KMS-11 (cell line): ENCODE results near the gene PAH.

Experiments used
- H2AFZ ChIP-seq: fragments of 200-600 bp; sonication (generic); 2 replicates; pipeline ENCODE4 v1.6.1; 2016; ENCODE audit warnings: antibody characterized with exemption, mixed run types, low read depth
- H3K27ac ChIP-seq: fragments of 200-600 bp; sonication (generic); 2 replicates; pipeline ENCODE4 v1.6.1; 2016; ENCODE audit warnings: mild to moderate bottlenecking, mixed run types
- H3K27me3 ChIP-seq: fragments of 200-600 bp; sonication (generic); 2 replicates; pipeline ENCODE4 v1.6.1; 2017; ENCODE audit warnings: mild to moderate bottlenecking, low read depth, mixed run types, moderate library complexity; ENCODE audit not compliant: insufficient read depth
- H3K36me3 ChIP-seq: fragments of 200-600 bp; sonication (generic); 2 replicates; pipeline ENCODE4 v1.6.1; 2017; ENCODE audit warnings: mild to moderate bottlenecking, mixed run types; ENCODE audit not compliant: insufficient read depth
- H3K4me1 ChIP-seq: fragments of 200-600 bp; sonication (generic); 2 replicates; pipeline ENCODE4 v1.6.1; 2016; ENCODE audit warnings: mild to moderate bottlenecking, low read depth, mixed run types; ENCODE audit not compliant: poor library complexity, severe bottlenecking
- H3K4me2 ChIP-seq: fragments of 200-600 bp; sonication (generic); 2 replicates; pipeline ENCODE4 v1.7.0; 2016; ENCODE audit warnings: mild to moderate bottlenecking, mixed run types
- H3K4me3 ChIP-seq: fragments of 200-600 bp; sonication (generic); IDR thresholded peaks from 2 replicates; pipeline ENCODE4 v1.6.1; 2017; ENCODE audit warnings: low read depth, low read length, mixed read lengths; ENCODE audit not compliant: insufficient read depth
- H3K79me2 ChIP-seq: fragments of 200-600 bp; sonication (generic); 2 replicates; pipeline ENCODE4 v1.6.1; 2016; ENCODE audit warnings: low read depth, mixed run types; ENCODE audit not compliant: insufficient read depth
- H3K9ac ChIP-seq: fragments of 200-600 bp; sonication (generic); 2 replicates; pipeline ENCODE4 v1.6.1; 2016; ENCODE audit warnings: mild to moderate bottlenecking, mixed run types
- H4K20me1 ChIP-seq: fragments of 200-600 bp; sonication (generic); 2 replicates; pipeline ENCODE4 v1.6.1; 2016; ENCODE audit warnings: mild to moderate bottlenecking, mixed run types; ENCODE audit not compliant: insufficient read depth
- CTCF ChIP-seq: fragments of 200-600 bp; sonication (generic); conservative IDR thresholded peaks from 2 replicates; pipeline ENCODE4 v1.6.1; 2017; ENCODE audit warnings: low read depth, mild to moderate bottlenecking, antibody characterized with exemption, low read length, moderate library complexity, mixed read lengths

PAH gene

DNA sequence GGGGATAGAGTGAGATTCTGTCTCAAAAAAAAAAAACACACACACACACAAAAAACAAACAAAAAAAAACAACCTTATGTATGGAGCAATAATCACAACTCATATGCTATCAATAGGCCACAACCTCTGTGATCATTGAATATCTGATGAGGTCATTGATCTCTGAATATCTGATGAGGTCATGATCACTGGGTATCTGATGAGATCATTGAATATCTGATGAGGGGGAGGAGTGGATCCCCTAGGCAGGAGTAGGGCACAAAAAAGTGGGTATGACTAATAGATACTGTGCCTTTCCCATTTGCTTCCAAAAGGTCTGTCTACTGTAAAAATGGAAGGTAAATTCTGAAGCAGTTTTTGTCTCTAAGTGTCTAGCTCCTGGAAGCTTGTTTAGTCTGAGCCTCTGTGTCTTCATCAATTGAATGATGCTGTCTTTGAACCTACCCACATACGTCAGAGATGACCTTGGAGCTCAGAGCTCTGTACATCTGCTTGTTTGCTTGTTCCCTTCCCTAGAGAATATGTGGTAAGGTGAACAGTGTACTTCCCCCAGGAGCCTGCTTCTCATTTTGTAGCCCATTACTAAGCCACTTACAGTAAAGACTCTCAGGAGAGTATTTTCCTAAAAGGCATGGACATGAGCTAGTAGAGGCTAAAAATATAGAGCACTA, 13.6 kb downstream of the PAH start:
- Histone ChIP-seq H3K27me3 (no peaks in the 10 kb centered on the region), H3K4me1 (no peaks in the 10 kb centered on the region)
- no peak for TF ChIP-seq CTCF

DNA sequence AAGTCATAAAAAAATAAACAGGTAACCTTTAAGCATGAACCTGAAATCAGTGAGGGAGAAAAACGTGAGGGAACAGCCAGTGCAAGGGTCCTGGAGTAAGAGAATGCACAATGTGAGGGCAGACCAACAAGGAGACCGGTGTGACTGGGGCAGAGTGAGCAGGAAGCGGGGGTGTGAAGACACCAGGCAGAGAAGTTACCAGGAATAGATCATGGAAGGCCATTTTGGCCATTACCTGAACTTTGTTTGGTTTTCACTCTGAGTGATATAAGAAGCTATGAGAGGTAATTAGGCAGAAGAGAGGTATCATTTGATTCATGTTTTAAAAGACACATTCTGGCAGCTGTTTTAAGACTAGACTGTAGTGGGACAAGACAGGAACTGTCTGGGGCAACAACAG, 15.0 kb downstream of the PAH start:
- Histone ChIP-seq H3K36me3 (no peaks in the 10 kb centered on the region), H3K4me2 (no peak overlapping the region), H3K9ac (no peak overlapping the region), H3K27ac (no peak overlapping the region), H3K79me2 (no peaks in the 10 kb centered on the region), H3K4me3 (no peak overlapping the region), H3K4me1 (no peaks in the 10 kb centered on the region), H4K20me1 (no peaks in the 10 kb centered on the region), H2AFZ (no peak overlapping the region), H3K27me3 (no peaks in the 10 kb centered on the region)
- TF ChIP-seq CTCF: no peak

More for the DNA sequence above, 13.6 kb downstream of the PAH start:
- Histone ChIP-seq H3K27ac (no peak overlapping the region), H3K4me3 (no peak overlapping the region), H4K20me1 (no peaks in the 10 kb centered on the region), H3K36me3 (no peaks in the 10 kb centered on the region), H3K79me2 (no peaks in the 10 kb centered on the region), H2AFZ (no peak overlapping the region), H3K9ac (no peak overlapping the region), H3K4me2 (no peak overlapping the region)

DNA sequence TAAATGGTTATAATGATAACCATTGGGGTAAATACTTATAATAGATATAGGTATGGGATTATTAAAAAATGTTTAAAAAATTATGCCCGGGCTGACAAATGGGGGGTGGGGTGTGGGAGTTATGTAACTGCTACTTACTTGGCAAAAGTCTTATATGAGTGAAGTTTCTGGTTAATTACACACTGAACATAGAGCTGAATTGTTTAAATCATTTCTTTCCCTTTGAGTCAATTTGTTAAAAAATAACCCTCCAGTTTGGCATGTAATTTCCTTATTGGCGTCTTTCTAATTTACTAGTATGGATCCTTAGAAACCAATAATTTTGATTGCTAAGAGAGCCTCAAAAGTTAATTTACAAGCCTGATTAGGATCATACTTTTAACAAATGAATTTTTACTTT, 16.7 kb downstream of the PAH start:
- Histone ChIP-seq H3K4me1 (no peaks in the 10 kb centered on the region), H4K20me1 (no peaks in the 10 kb centered on the region), H2AFZ (no peak overlapping the region), H3K27ac (no peak overlapping the region), H3K4me3 (no peak overlapping the region), H3K36me3 (no peaks in the 10 kb centered on the region), H3K9ac (no peak overlapping the region), H3K27me3 (no peaks in the 10 kb centered on the region), H3K79me2 (no peaks in the 10 kb centered on the region), H3K4me2 (no peak overlapping the region)
- TF ChIP-seq CTCF: no peak

GRCh38 chr12:102896067-102896466, 21.0 kb downstream of the PAH start:
- no peak for TF ChIP-seq CTCF
- no peaks in the 10 kb centered on the region for H3K36me3 ChIP-seq
- no peaks in the 10 kb centered on the region for H4K20me1 ChIP-seq
- H3K27me3 ChIP-seq: no peaks in the 10 kb centered on the region
- no peak overlapping the region for H3K4me2 ChIP-seq
- H3K79me2 ChIP-seq: no peaks in the 10 kb centered on the region
- H3K9ac ChIP-seq: no peak overlapping the region
- H3K4me1 ChIP-seq: no peaks in the 10 kb centered on the region
- H2AFZ ChIP-seq: no peak overlapping the region
- H3K27ac ChIP-seq: no peak overlapping the region
- no peak overlapping the region for H3K4me3 ChIP-seq
